Measurements from ENCODE around the gene ZNF611.
"Not testable (repeated sequence)": the region's sequence is repeated elsewhere in the genome, so short reads cannot be mapped to it uniquely, and the experiment has no call there.

Gene ZNF611

DNA sequence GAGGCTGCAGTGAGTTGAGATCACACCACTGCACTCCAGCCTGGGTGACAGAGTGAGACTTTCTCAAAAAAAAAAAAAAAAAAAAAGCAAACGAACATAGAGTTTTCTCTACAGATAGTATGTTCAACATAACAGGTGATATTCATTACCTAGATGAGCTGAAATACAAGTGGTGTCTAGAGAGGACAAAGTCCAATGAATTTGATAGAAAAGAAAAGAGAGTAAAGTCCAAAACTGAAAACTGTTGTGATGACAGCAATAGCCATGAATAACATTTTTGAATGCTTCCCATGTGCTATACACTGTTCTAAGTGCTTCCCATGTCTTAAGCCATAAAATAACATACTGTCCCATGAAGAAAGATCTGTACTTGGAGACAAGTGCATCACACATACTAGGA, 53.6 kb downstream of the ZNF611 start:
- not testable (repeated sequence) for DNase-seq (ENCODE audit: low spot score in 2 of 2); H3K4me3 Mint-ChIP-seq; H3K27ac Mint-ChIP-seq; ATAC-seq (ENCODE audit: low read depth); H3K9me3 Mint-ChIP-seq; H3K27me3 Mint-ChIP-seq
- Mint-ChIP-seq H3K36me3 (peaks cover 29% of the 10 kb centered on the region), H3K4me1 (peaks cover 13% of the 10 kb centered on the region)

DNA sequence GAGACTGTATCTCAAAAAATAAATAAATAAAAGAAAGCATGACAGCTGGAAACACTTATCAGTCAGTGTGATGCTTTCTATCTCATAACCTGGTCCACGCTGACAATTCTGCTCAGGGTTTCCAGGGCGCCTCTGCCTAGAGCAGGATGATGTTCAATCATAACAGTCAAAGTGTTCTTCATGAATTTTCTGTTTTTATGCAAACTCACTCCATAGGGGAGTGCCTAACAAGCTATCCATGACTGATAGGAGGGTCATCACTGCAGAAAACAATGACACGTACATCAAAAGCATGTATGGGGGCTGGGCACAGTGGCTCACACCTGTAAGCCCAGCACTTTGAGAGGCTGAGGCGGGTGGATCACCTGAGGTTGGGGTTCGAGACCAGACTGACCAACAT, 55.2 kb downstream of the ZNF611 start:
- peaks cover 19% of the 10 kb centered on the region for H3K4me1 Mint-ChIP-seq
- H3K4me3 Mint-ChIP-seq: no peak overlapping the region
- peaks cover 3% of the 10 kb centered on the region for H3K9me3 Mint-ChIP-seq
- ATAC-seq (ENCODE audit: low read depth) (no peak), DNase-seq (ENCODE audit: low spot score in 2 of 2) (no peak)
- no peak overlapping the region for H3K27ac Mint-ChIP-seq
- H3K27me3 Mint-ChIP-seq: no peaks in the 10 kb centered on the region
- peaks cover 35% of the 10 kb centered on the region for H3K36me3 Mint-ChIP-seq

DNA sequence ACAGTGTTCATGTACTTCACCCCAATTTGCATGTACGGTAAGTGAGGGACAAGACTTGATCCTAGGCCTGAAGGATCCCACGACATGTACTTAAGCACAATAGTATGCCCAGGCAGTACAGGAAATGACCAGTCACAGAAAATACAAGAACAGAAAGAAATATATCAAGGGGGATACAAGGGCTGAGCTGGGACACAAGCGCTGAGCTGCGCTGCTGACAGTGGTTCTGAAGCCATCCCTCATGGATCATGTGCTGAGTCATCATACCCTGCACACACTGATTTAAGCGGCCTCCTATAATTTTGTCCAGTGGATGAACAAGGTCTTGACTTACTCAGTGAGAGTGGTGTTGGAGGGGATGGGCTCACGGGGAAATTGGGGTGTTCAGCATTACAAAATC, 59.6 kb downstream of the ZNF611 start:
- ATAC-seq (ENCODE audit: low read depth); H3K27ac Mint-ChIP-seq; H3K4me3 Mint-ChIP-seq; H3K27me3 Mint-ChIP-seq; H3K9me3 Mint-ChIP-seq; DNase-seq (ENCODE audit: low spot score in 2 of 2): not testable (repeated sequence)
- peaks cover 15% of the 10 kb centered on the region for H3K4me1 Mint-ChIP-seq
- H3K36me3 Mint-ChIP-seq: peaks cover 36% of the 10 kb centered on the region

DNA sequence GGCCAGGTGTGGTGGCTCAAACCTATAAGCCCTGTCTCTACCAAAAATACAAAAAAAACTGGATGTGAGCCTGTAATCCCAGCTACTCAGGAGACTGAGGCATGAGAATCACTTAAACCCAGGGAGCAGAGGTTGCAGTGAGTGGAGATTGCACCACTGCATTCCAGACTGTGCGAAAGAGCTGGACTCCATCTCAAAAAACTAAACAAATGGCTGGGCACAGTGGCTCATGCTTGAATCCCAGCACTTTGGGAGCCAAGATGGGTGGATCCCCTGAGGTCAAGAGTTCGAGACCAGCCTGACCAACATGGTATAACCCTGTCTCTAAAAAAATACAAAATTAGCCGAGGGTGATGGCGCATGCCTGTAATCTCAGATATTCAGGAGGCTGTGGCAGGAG, 61.8 kb downstream of the ZNF611 start:
- no peaks in the 10 kb centered on the region for H3K27me3 Mint-ChIP-seq
- ATAC-seq (ENCODE audit: low read depth): no peak
- H3K27ac Mint-ChIP-seq: no peak overlapping the region
- peaks cover 31% of the 10 kb centered on the region for H3K36me3 Mint-ChIP-seq
- H3K4me3 Mint-ChIP-seq: no peak overlapping the region
- no peak for DNase-seq (ENCODE audit: low spot score in 2 of 2)
- peaks cover 1% of the 10 kb centered on the region for H3K9me3 Mint-ChIP-seq
- H3K4me1 Mint-ChIP-seq: peaks cover 13% of the 10 kb centered on the region

DNA sequence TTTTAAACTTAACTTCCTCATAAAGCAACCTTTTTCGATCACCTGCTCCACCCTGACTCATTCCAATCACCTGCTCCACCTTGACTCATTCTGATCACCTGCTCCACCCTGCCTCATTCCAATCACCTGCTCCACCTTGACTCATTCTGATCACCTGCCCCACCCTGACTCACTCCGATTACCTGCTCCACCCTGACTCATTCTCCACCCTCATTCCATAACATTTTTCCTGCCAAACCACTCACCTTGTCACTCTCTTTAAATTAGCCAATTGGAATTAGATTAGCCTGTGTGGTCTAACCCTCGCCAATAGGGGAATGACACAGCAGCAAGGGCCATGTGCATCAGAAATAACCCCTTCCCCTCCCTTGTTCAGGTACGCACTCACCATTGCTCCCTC, 64.8 kb downstream of the ZNF611 start:
- no peaks in the 10 kb centered on the region for H3K27me3 Mint-ChIP-seq
- no peak overlapping the region for H3K27ac Mint-ChIP-seq
- peaks cover 23% of the 10 kb centered on the region for H3K36me3 Mint-ChIP-seq
- DNase-seq (ENCODE audit: low spot score in 2 of 2) (no peak), ATAC-seq (ENCODE audit: low read depth) (no peak)
- peaks cover 5% of the 10 kb centered on the region for H3K4me1 Mint-ChIP-seq
- H3K9me3 Mint-ChIP-seq: no peaks in the 10 kb centered on the region
- H3K4me3 Mint-ChIP-seq: no peak overlapping the region

DNA sequence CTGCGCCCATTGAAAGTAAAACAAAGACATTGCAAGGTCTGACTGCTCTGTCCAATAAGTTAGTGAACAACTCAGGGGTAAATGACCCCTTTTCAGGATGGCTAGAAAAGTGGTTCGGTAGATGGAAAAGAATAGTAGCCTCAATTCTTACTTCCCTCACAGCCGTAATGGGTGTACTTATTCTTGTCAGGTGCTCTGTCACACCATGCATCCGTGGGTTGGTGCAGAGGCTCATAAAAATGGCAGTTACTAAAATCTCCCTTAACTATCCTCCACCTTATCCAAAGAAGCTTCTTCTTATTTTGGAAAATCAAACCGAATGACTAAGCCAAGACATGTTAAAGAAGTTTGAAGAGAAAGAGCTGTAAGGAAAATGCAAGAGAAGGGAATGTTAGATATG, 65.3 kb downstream of the ZNF611 start:
- H3K27ac Mint-ChIP-seq: no peak overlapping the region
- H3K4me1 Mint-ChIP-seq: peaks cover 5% of the 10 kb centered on the region
- H3K36me3 Mint-ChIP-seq: peaks cover 21% of the 10 kb centered on the region
- no peak for DNase-seq (ENCODE audit: low spot score in 2 of 2)
- no peak for ATAC-seq (ENCODE audit: low read depth)
- H3K9me3 Mint-ChIP-seq: no peaks in the 10 kb centered on the region
- no peaks in the 10 kb centered on the region for H3K27me3 Mint-ChIP-seq
- H3K4me3 Mint-ChIP-seq: no peak overlapping the region

DNA sequence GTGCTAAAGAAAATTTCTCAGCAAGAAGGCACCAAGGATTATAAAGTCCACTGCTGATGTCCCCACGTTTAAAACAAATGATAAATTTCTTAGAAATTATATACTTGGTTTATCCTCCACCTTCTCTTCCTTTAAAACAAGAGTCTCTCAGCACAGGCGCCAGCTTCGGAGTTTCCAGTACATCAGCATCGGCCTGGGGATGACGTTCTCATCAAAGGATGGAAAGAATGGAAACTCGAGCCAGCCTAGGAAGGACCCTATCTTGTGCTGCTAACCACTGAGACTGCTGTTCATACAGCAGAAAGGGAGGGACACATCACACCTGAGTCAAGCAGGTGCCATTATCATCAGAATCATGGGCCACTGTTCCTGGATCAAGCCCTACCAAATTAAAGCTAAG, 66.9 kb downstream of the ZNF611 start:
- peaks cover 3% of the 10 kb centered on the region for H3K4me1 Mint-ChIP-seq
- no peak overlapping the region for H3K27ac Mint-ChIP-seq
- no peak for DNase-seq (ENCODE audit: low spot score in 2 of 2)
- H3K9me3 Mint-ChIP-seq: no peaks in the 10 kb centered on the region
- no peak overlapping the region for H3K4me3 Mint-ChIP-seq
- peaks cover 14% of the 10 kb centered on the region for H3K36me3 Mint-ChIP-seq
- H3K27me3 Mint-ChIP-seq: no peaks in the 10 kb centered on the region
- ATAC-seq (ENCODE audit: low read depth): no peak

DNA sequence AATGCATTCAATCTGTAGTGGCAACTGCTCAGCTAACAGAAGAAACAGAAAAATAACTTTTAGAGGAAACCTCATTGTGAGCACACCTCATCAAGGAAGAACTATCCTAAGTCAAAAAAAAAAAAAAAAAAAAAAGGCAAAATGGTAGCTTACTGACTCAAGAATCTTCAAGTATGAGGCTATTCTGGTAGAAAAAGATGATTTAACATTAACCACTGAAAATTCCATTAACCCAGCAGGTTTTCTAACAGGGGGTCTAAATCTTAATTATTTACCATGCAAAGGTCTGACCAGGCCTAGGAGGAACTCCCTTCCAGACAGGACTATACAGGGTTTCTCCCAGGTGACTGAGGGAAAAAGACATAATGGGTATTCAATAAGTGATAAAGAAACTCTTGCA, 68.3 kb downstream of the ZNF611 start:
- DNase-seq (ENCODE audit: low spot score in 2 of 2) (no peak), ATAC-seq (ENCODE audit: low read depth) (no peak)
- Mint-ChIP-seq H3K36me3 (peaks cover 21% of the 10 kb centered on the region), H3K4me3 (no peak overlapping the region), H3K27me3 (no peaks in the 10 kb centered on the region), H3K9me3 (no peaks in the 10 kb centered on the region), H3K27ac (no peak overlapping the region), H3K4me1 (peaks cover 3% of the 10 kb centered on the region)

DNA sequence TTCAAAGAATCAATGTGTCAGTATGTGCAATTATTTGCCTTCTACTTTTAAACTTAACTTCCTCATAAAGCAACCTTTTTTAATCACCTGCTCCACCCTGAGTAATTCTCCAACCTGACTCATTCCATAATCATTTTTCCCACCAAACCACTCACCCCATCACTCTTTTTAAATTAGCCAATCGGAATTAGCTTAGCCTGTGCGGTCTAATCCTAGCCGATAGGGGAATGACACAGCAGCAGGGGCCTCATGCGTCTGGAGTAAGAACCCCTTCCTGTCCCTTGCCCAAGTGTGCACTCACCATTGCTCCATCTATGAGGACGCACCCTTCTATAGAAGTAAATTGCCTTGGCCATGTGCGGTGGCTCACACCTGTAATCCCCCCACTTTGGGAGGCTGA, 69.3 kb downstream of the ZNF611 start:
- H3K4me1 Mint-ChIP-seq: peaks cover 3% of the 10 kb centered on the region
- H3K4me3 Mint-ChIP-seq: no peak overlapping the region
- DNase-seq (ENCODE audit: low spot score in 2 of 2) (no peak), ATAC-seq (ENCODE audit: low read depth) (no peak)
- H3K27ac Mint-ChIP-seq: no peak overlapping the region
- H3K27me3 Mint-ChIP-seq: no peaks in the 10 kb centered on the region
- H3K36me3 Mint-ChIP-seq: peaks cover 25% of the 10 kb centered on the region
- no peaks in the 10 kb centered on the region for H3K9me3 Mint-ChIP-seq

DNA sequence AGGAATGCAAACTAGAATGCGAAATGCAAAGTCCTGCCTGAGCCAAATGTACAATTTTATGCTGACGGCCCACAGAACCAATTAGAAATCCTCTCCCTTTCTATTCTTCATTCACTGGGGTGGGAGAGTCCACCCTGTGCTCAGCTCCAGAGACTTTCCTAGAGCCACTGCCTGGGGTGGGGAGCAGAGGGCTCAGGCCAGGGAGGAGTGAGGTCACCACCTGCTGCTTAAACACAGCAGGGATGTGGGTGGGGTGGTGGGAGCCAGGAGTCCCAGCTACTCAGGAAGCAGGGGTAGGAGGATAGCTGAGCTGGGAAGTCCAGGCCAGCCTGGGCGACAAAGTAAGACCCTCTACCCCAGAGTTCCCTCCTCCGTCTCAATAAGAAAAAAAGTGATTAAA, 69.8 kb downstream of the ZNF611 start:
- ATAC-seq (ENCODE audit: low read depth) (no peak), DNase-seq (ENCODE audit: low spot score in 2 of 2) (no peak)
- H3K27ac Mint-ChIP-seq: no peak overlapping the region
- no peaks in the 10 kb centered on the region for H3K27me3 Mint-ChIP-seq
- peaks cover 2% of the 10 kb centered on the region for H3K4me1 Mint-ChIP-seq
- no peak overlapping the region for H3K4me3 Mint-ChIP-seq
- no peaks in the 10 kb centered on the region for H3K9me3 Mint-ChIP-seq
- H3K36me3 Mint-ChIP-seq: peaks cover 27% of the 10 kb centered on the region

DNA sequence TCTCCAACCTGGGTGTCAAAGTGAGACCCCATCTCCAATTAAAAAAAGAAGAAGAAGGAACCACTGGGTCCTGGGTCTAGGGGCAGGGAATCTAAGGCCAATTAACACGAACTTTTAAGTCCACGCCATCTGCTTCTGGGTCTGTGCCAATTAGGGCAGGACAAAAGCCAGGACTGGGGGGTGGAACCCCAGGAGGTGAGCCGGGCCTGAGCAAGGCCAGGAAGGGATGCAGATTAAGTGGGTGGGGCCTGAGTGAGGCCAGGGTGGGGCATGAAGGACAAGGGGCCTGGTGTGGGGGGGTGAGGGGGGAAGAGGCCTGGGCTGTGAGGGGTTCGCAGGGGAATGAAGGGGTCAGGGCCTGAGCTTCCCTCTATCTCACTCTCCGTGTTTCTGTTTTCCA, 70.4 kb downstream of the ZNF611 start:
- H3K9me3 Mint-ChIP-seq: no peaks in the 10 kb centered on the region
- no peak overlapping the region for H3K27ac Mint-ChIP-seq
- no peaks in the 10 kb centered on the region for H3K27me3 Mint-ChIP-seq
- no peak overlapping the region for H3K4me3 Mint-ChIP-seq
- ATAC-seq (ENCODE audit: low read depth) (no peak), DNase-seq (ENCODE audit: low spot score in 2 of 2) (no peak)
- H3K4me1 Mint-ChIP-seq: no peaks in the 10 kb centered on the region
- peaks cover 28% of the 10 kb centered on the region for H3K36me3 Mint-ChIP-seq

DNA sequence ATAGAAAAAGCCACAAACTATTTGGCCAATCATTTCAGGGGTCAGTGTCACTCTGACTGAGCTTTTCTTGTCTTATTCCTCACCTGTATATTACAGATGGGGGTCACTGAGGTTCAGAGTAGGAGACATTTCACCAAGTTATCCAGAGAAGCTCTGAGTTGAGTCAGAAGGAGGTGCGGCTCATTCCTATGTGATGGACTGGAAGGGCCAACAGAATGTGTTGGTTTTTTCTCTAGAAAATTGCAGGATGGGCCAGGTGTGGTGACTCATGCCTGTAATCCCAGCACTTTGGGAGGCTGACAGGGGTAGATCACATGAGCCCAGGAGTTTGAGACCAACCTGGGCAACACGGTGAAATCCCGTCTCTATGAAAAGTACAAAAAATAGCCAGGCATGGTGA, 72.2 kb downstream of the ZNF611 start:
- peaks cover 40% of the 10 kb centered on the region for H3K36me3 Mint-ChIP-seq
- ATAC-seq (ENCODE audit: low read depth): no peak
- no peaks in the 10 kb centered on the region for H3K9me3 Mint-ChIP-seq
- H3K4me3 Mint-ChIP-seq: no peak overlapping the region
- H3K27me3 Mint-ChIP-seq: no peaks in the 10 kb centered on the region
- no peak for DNase-seq (ENCODE audit: low spot score in 2 of 2)
- H3K4me1 Mint-ChIP-seq: no peaks in the 10 kb centered on the region
- no peak overlapping the region for H3K27ac Mint-ChIP-seq

DNA sequence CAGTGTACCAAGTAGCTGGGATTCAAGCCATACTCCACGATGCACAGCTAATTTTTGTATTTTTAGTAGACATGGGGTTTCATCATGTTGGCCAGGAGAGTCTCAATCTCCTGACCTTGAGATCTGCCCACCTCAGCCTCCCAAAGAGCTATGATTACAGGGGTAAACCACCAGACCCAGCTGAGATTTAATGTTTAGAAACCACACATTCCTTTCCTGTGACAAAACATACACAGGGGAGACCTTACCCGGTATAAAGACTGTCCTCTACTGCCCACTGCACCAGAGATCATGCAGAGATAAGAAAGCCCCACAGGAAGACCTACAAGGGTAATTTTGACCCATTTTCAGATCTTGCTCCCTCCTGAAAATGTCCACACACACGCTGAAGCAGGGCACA, 73.9 kb downstream of the ZNF611 start:
- Mint-ChIP-seq H3K27me3 (no peaks in the 10 kb centered on the region), H3K9me3 (no peaks in the 10 kb centered on the region), H3K4me1 (no peaks in the 10 kb centered on the region), H3K4me3 (no peak overlapping the region), H3K36me3 (peaks cover 45% of the 10 kb centered on the region), H3K27ac (no peak overlapping the region)
- no peak for ATAC-seq (ENCODE audit: low read depth)
- DNase-seq (ENCODE audit: low spot score in 2 of 2): no peak

DNA sequence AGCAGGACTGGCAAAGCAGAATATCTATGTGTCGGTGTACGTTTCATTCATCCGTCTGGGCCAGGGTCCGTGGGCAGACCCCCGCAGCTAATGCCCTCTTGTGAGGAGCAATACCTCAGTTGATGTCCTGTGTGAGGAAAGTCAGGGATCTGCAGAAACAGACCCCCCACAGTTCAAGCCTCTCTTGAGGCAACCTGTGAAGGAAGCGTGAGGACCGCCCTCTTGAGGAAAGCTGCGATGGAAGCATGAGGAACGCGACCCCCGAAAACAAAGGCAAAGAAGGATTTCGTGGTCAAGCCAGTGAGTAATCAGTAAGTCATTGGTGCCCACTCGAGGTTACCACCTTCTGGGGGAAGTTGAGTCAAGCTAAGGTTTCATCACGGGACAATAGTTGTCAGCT, 75.8 kb downstream of the ZNF611 start:
- Mint-ChIP-seq H3K4me1 (no peaks in the 10 kb centered on the region), H3K4me3 (no peak overlapping the region), H3K36me3 (peaks cover 56% of the 10 kb centered on the region), H3K9me3 (peaks cover 1% of the 10 kb centered on the region), H3K27ac (no peak overlapping the region), H3K27me3 (no peaks in the 10 kb centered on the region)
- ATAC-seq (ENCODE audit: low read depth): no peak
- DNase-seq (ENCODE audit: low spot score in 2 of 2): no peak

DNA sequence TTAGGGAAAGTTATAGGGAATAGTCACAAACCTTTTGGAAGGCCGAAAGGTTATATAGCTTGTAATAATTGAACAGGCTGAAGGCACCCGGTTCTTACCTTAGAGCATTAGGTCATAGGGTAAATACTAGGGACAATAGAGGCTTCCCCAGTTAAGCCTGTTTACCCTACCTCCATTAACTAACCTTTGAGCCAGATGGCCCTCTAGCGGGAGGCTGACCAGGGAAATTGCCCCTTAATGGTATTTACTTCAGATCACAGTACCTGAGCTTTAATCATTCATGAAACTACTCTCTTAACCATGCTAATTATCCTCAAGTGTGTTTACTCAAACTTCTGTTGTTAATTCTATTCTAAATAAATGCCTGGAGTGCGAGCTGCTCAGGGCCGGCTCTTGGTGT, 76.2 kb downstream of the ZNF611 start:
- DNase-seq (ENCODE audit: low spot score in 2 of 2) (no peak), ATAC-seq (ENCODE audit: low read depth) (no peak)
- Mint-ChIP-seq H3K4me3 (no peak overlapping the region), H3K4me1 (no peaks in the 10 kb centered on the region), H3K27ac (no peak overlapping the region), H3K36me3 (peaks cover 60% of the 10 kb centered on the region), H3K9me3 (peaks cover 1% of the 10 kb centered on the region), H3K27me3 (no peaks in the 10 kb centered on the region)

DNA sequence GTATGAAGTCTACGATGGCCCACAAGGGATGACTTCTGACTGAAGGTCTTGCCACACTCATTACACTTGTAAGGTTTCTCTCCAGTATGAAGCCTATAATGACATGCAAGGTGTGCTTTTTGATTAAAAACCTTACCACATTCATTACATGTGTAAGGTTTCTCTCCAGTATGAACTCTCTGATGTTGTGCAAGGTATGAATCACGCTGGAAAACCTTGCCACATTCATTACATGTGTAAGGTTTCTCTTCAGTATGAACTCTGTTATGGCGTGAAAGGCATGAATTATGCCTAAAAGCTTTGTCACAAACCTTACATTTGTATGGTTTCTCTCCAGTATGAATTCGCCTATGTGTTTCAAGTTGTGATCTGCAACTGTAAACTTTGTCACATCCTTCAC, 81.7 kb downstream of the ZNF611 start:
- Mint-ChIP-seq H3K36me3 (peaks cover 64% of the 10 kb centered on the region), H3K27ac (no peak overlapping the region), H3K4me3 (no peak overlapping the region), H3K9me3 (peaks cover 18% of the 10 kb centered on the region), H3K27me3 (no peaks in the 10 kb centered on the region), H3K4me1 (no peaks in the 10 kb centered on the region)
- ATAC-seq (ENCODE audit: low read depth): no peak
- no peak for DNase-seq (ENCODE audit: low spot score in 2 of 2)

Measured in memory B cell (primary cell).